Right ventricle myocardium superior (tissue), 1 donor: ENCODE measurements around the gene TOR3A. TPM values are rescaled to one million over a fixed set of nuclear protein-coding genes. Genes with fewer than 3 reads are reported as not detected.
"Not testable (repeated sequence)": the region's sequence is repeated elsewhere in the genome, so short reads cannot be mapped to it uniquely, and the experiment has no call there.

Experiments
- ATAC-seq: fragments of 200-7000 bp; cut with Tn5 transposase; one replicate; pipeline ENCODE4 v1.9.1; 2020; ENCODE audit warnings: mild to moderate bottlenecking; ENCODE audit not compliant: poor library complexity
- DNase-seq: peaks from one replicate; pipeline ENCODE4 v3.0.0-alpha.2; 2020
- intact Hi-C: fragments of 100-400 bp; cut with DNase I; formaldehyde crosslinking; loops from one replicate; pipeline ENCODE4 v1.11.2; 2022
- long read RNA-seq: library from polyadenylated mRNA; unstranded; transcript quantifications from one replicate; pipeline ENCODE4 v2.0.0, GENCODE V29; 2021
- total RNA-seq: library from RNA; stranded (reverse); fragmentation: NEBNext Ultra II Directional; extraction: Animal tissue kit (Norgen Biotek cat#: 25700); gene quantifications from one replicate; pipeline ENCODE4 v1.2.1, GENCODE V29; 2021
- donor health status: DM: no; HTN: yes; CAD: no; lungs with severe emphysema.

Gene TOR3A
- total RNA-seq = 10.1 TPM
- long read RNA-seq, transcript TOR3A-203 (6 exons, 2,724 nt) = major isoform, 52 of 61 reads
- long read RNA-seq, partial matches to known transcripts = 3 of 61 reads
- long read RNA-seq, other reads (novel, unspliced or antisense) = 6 of 61 reads

- DNase-seq (peak; percentile 96), ATAC-seq (peak; percentile 97)
- intact Hi-C loops = loop anchor here (5.0 to 10.0 kb wide), 2 partner anchors 213 to 285 kb away; partner anchors contain the start of genes AXDND1 and SOAT1
These were observed at the start of gene TOR3A for GRCh38 chr1:179081687-179082332. Gene TOR3A (plus strand): TSS chr1:179082070. CDS start chr1:179082129, 59 bp downstream.

- DNase-seq (no peak), ATAC-seq (no peak)
- intact Hi-C loops = no loop called here
These were observed 47.1 kb upstream of the TOR3A start for GRCh38 chr1:179034720-179035119.

- DNase-seq (no peak), ATAC-seq (no peak)
- intact Hi-C loops = no loop called here
These were observed 44.9 kb upstream of the TOR3A start for GRCh38 chr1:179036844-179037465.

GRCh38 chr1:179038528-179039281 lies 43.2 kb upstream of the TOR3A start:
- DNase-seq (no peak), ATAC-seq (peak; percentile 29)
- intact Hi-C loops = no loop called here

- DNase-seq, intact Hi-C loops: not testable (repeated sequence)
- peak; percentile 54 for ATAC-seq
These were observed 42.2 kb upstream of the TOR3A start for GRCh38 chr1:179039502-179040174.

GRCh38 chr1:179040175-179040551 lies 41.7 kb upstream of the TOR3A start:
- DNase-seq, intact Hi-C loops, ATAC-seq: not testable (repeated sequence)

GRCh38 chr1:179042087-179042486 lies 39.8 kb upstream of the TOR3A start:
- intact Hi-C loops = no loop called here
- no peak for DNase-seq
- no peak for ATAC-seq

GRCh38 chr1:179042700-179043099 lies 39.2 kb upstream of the TOR3A start:
- no peak for ATAC-seq
- DNase-seq = no peak
- intact Hi-C loops = no loop called here

- ATAC-seq (no peak), DNase-seq (no peak)
- intact Hi-C loops = no loop called here
These were observed 38.6 kb upstream of the TOR3A start for GRCh38 chr1:179043266-179043665.

GRCh38 chr1:179043907-179044306 lies 38.0 kb upstream of the TOR3A start:
- no peak for ATAC-seq
- DNase-seq = no peak
- intact Hi-C loops = no loop called here

GRCh38 chr1:179046808-179047635 lies 34.8 kb upstream of the TOR3A start:
- intact Hi-C loops = no loop called here
- no peak for DNase-seq
- ATAC-seq = peak; percentile 65

GRCh38 chr1:179047636-179047997 lies 34.3 kb upstream of the TOR3A start:
- intact Hi-C loops = no loop called here
- no peak for DNase-seq
- ATAC-seq = peak; percentile 33

GRCh38 chr1:179048339-179049124 lies 33.3 kb upstream of the TOR3A start:
- ATAC-seq = peak; percentile 68
- DNase-seq = no peak
- intact Hi-C loops = no loop called here

- intact Hi-C loops = no loop called here
- ATAC-seq (no peak), DNase-seq (no peak)
These were observed 29.1 kb upstream of the TOR3A start for GRCh38 chr1:179052776-179053175.

- DNase-seq (no peak), ATAC-seq (no peak)
- intact Hi-C loops = no loop called here
These were observed 28.4 kb upstream of the TOR3A start for GRCh38 chr1:179053486-179053885.

- ATAC-seq = no peak
- DNase-seq = no peak
- intact Hi-C loops = no loop called here
These were observed 25.9 kb upstream of the TOR3A start for GRCh38 chr1:179055937-179056336.
